ENCODE results near the gene KIAA1217.

GRCh38 chr10:24536636-24537035, 327.7 kb downstream of the KIAA1217 start:
- TF ChIP-seq, protein P1, sequence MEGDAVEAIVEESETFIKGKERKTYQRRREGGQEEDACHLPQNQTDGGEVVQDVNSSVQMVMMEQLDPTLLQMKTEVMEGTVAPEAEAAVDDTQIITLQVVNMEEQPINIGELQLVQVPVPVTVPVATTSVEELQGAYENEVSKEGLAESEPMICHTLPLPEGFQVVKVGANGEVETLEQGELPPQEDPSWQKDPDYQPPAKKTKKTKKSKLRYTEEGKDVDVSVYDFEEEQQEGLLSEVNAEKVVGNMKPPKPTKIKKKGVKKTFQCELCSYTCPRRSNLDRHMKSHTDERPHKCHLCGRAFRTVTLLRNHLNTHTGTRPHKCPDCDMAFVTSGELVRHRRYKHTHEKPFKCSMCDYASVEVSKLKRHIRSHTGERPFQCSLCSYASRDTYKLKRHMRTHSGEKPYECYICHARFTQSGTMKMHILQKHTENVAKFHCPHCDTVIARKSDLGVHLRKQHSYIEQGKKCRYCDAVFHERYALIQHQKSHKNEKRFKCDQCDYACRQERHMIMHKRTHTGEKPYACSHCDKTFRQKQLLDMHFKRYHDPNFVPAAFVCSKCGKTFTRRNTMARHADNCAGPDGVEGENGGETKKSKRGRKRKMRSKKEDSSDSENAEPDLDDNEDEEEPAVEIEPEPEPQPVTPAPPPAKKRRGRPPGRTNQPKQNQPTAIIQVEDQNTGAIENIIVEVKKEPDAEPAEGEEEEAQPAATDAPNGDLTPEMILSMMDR (IDR thresholded peaks at IDR 0.05): no peak
- no peak for TF ChIP-seq POLR2A (IDR thresholded peaks at IDR 0.05)
